Measurements from ENCODE around the gene TMEM207.
"Not testable (repeated sequence)": the region's sequence is repeated elsewhere in the genome, so short reads cannot be mapped to it uniquely, and the experiment has no call there.

TMEM207 gene

DNA sequence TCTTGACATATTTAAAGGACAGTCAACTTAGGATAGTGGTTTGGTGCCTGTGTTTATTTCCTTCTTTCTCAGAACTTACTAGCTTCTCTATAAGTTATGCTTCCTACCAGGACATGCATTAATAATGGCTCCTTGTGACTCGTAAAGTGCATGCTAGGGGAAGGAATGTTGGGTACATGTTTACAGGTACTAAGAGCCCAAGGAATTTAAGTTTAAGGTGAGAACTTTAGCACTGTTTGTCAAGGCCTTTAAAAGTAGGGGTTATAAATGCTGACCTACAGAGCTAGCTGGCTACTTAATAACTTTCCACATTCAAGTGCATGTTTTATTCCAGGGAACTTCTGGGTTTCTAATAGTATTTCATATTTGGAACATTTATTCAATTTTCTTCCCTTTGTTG is at the start of gene TMEM207:
Gene TMEM207, minus strand, starts transcription at position 101 of the 400 bp plus-strand sequence. Its CDS starts 92 bp downstream, at position 9.
- no peak for DNase-seq

DNA sequence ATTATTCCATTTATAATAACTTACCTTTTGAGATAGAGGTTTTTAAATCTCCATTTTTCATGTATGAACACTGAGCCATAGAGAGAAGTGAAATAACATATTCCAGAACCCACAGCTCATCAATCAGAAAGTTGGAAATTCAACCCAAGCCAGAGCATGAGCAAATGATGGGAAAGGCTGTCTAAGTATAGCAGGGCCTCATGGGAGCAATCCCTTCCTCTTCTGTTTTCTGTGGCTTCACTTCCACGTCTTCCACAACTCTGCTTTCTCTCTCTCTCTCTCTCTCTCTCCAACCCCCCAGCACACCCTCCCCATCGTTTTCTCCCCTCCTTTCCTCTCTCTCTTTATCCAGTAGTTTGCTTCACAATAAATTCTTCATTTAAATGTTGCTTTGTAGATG is 49.4 kb upstream of the TMEM207 start:
- no peak for DNase-seq

DNA sequence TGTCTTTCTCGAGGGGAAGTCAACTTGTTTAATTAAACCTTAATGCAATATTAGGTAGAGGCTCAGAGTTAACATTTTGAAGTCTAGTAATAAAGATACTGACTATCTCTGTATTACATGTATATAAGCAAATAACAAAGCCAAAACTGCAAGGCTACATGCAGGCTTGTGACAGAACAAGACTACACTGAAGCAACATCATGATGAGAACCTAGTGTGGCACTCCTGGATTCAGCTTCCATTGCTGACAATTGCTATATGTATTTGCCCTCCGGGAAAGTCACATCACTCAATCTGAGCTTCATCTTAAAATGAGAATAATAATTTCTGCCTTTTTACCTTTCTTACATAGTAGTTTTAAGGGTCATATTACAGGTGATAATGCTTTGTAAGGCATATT is 48.6 kb upstream of the TMEM207 start:
- DNase-seq = no peak

DNA sequence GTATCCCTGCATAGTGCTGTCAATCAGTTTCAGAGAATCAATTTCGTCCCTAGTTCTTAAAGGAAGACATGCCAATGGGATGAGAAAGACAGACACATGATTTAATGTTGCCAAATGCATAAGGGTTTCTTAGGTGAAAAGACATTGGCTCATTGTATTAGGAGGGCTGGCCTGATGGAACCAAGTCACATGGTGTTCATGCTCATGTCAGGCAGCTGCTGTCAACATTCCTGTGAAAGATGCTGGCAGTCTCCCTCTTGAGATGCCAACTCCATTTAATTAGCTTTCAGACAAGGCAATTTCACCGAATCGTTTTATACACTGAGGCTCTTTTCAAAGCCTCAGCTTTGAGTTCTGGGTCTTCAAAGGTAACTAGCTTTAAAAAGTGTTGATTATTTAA is 48.1 kb upstream of the TMEM207 start:
- no peak for DNase-seq

DNA sequence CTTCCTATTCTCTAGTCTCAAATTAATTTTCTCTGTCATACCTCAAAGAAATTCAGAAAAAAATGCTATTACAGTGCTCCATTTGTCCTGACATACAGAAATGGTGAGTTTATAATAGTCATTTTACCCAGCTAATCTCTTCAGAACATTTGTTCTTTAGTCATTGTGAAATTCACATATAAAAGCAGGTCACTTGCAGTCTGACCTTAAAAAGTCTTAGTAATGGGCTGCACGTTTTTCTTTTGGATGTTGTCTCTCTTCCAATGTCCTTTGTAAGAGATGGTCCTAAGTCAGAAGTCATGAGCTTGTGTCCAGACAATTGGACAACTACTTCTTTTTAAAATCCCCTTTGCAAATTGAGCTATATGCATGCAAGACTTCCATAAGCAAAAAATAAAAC is 47.2 kb upstream of the TMEM207 start:
- no peak for DNase-seq

DNA sequence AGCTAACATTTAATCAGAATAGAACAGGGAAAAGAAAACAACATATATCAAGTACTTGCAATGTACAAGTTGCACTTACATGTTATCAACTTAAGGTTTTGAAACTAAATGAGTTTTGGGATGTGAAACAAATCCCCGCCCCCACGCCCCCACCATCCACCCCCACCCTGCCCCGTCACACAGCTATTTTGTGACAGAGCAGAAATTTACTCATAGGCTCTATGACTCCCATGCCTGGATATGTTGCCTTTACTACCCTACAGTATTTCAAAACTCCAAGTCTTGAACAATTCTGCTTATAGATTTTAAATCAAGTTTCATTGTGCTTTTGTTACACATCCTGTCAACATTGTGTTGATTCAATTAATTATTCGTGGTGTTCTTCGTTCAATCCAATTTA is 46.1 kb upstream of the TMEM207 start:
- DNase-seq = no peak

DNA sequence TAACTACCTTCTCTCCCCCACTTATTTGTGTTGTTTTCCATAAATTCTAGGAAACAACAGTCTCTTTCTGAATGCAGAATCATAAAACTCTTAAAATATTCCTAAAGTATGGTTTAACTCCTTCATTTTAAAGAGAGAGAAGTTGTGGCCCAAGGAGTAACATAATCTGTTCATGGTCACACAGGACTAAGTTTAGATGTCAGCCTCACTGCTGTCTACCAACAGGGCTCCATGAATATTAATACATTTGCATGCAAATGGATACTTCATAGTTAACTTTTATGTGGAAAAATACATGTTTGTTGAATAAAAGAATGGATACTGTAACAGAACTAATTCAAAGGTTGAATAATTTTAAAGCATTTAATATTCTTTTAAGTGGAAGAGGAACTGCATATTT is 45.7 kb upstream of the TMEM207 start:
- DNase-seq = no peak

DNA sequence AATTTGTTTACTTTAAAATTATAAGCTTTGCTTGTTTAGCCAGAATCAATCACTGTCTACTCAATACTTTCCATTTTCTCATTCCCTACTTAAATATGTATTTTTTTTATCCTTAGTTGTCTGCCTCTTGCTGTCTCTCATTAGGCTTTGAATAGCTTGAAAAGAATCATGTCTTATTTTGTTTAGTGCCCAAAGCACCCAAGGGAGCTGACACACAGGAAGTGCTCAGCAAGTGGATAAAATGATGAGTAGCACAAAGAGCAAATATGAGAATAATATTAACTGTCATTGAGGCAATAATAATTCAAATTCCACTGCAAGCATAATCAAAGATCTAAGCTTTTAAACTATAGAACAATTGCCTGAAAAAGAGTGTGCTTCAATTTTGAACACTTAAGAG is 45.2 kb upstream of the TMEM207 start:
- DNase-seq = no peak

DNA sequence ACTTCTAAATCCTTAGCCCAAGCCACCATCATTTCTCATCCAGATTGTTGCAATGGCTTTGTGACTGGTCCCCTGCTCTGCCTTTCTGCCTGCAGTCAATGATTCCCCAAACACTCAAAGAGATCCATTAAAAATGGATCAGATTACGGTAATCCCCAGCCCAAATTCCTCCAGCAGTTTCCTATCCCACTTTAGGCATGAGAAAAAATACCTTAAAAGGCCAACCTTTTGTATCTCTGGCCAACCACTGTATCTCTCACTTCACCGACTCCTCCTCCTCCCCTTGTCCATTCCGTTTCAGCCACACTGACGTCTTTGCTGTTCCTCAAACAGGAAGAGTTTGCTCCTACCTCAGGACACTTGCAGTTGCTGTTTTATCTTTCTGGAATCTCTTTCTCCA is 43.3 kb upstream of the TMEM207 start:
- DNase-seq = no peak

DNA sequence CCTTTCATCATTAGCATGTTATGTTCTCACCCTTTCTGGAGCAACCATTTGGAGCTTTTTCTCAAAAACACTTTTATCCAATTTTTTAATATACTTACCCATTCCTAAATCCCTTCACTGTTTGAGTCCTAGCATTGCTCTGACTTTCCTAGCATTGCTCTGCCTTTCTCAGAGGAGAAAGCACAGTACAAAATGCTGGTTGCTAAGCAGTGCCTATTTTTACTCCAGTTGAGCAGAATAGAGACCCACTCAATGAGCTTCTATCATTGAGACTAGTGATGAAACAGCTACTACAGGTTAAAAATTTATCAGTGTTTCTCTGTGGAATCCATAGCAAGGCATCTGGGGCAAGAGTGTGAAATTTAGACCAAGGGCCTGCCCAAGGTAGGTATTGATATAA is 42.4 kb upstream of the TMEM207 start:
- no peak for DNase-seq

DNA sequence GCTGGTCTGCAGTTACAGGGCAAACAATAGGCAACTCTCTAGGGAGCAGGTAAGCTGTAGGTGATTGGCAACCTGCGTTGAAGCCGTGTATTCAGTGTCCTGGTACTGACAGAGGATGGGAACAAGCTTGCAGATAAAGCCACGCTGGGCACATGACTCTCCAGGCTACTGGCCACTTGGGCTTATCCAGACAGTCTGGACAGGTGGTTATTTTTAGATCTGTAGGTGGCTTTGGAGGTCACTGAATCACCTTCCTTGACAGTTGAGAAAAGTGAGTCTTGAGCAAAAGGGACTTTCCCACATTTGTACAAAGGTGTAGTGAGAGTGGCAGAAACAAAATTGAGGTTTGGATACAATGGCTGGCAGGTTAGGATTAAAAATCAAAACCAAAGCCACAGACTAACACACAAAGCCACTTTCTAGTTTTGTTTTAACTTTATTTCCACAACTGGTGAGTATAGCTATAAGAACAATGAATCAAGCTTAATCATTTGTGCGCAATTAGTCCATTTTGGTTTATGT is 41.9 kb upstream of the TMEM207 start:
- no peak for DNase-seq

DNA sequence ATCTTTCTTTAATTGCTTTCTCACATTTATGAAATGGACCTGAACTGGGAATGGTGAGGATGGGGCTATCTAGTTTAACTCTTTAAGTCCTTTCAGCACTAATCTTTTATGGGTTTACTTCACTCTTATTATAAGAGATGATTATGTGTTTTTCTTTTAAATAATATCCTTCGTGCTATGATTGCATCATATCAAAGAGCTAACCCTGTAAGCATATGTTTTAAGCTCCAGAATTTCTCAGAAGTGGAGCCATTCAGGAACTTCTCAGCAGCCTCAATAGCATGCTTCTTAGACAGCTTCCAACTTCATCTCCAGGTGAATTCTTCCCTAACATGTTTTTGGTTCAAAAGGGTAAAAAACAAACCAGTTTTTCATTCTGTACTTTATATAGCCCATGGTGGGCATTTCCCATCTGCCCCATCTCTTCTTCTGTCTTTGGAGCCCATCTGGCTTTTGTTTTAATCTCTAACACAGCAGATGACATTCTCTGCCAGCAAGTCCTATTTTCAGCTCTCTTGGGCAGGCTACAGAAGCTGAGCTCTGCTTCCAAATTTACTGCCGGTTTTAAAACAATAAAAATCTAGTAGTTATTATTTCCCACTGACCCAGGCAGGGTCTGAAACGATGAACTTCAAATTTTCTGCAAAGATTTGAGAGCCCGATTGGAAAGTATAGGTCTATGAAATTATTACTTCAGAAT is 37.4 kb upstream of the TMEM207 start:
- no peak for DNase-seq

DNA sequence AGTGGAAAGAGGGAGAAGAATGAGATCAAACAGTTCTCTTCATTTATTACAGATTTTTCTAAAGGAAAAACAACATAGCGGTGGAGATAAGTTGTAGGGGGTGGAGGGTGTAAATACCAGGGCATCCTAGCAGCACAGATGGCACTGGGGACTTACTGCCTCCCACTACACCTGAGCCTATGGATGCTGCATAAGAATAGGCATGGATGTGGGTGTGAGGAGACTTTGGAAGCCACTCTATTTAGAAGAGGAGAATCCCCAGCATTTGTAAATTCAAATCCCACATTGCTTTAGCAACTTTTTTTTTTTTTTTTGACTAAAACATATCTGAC is 36.8 kb upstream of the TMEM207 start:
- DNase-seq = no peak

DNA sequence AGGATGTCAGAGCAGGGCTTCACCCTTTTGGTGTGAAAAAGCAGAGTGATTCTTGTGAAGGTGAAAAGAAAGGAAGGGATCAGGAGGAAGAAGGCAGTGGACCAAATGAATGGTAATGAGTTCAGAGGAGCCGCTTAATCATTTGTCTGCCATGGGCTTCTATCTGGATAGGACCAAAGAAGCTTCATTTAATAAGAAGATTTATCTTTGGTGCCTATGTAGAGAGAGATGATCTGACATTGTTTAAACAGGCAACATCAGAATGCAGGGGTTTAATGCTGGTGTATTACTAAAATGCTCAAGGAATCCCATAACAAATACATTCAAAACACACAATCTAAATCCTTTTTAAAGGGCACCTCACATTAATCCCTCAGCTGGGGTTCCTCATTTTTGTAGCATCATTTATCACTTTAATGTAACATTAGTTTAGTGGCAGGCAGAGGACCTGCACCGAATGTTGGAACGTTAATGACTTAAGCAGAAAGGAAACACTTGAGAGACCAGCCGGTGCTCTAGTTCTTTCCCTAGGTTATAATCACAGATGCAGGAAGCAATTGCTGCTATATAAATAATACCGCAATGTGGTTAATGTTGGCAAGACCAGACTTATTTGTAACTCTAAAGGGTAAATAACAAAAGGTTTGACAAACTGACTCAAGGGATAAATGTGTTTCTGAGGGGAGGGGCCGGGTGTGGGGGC is 36.3 kb upstream of the TMEM207 start:
- DNase-seq = no peak

DNA sequence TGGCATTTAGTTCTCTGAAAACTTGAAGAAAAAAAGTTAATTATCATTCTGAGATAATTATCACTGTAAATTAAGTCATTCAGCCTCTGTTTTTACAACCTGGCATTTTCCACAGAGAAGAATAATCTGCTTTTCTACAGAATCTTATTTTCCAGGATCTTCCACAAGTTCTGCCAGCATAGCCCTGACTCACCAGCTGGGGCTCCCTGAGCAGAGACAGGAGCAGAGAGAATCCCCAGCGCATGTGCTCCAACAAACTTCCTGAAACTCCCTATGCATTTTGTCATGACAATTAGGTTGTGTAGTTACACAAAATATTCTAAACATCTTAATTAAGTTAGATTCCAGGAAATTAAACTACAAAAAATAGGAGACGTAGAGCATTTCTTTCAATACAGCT is 32.1 kb upstream of the TMEM207 start:
- no peak for DNase-seq

DNA sequence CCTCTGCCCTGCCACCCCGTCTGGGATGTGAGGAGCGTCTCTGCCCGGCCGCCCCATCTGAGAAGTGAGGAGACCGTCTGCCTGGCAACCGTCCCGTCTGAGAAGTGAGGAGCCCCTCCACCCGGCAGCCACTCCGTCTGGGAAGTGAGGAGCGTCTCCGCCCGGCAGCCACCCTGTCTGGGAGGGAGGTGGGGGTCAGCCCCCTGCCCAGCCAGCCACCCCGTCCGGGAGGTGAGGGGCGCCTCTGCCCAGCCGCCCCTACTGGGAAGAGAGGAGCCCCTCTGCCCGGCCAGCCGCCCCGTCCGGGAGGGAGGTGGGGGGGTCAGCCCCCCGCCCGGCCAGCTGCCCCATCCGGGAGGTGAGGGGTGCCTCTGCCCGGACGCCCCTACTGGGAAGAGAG is 23.6 kb upstream of the TMEM207 start:
- not testable (repeated sequence) for DNase-seq

DNA sequence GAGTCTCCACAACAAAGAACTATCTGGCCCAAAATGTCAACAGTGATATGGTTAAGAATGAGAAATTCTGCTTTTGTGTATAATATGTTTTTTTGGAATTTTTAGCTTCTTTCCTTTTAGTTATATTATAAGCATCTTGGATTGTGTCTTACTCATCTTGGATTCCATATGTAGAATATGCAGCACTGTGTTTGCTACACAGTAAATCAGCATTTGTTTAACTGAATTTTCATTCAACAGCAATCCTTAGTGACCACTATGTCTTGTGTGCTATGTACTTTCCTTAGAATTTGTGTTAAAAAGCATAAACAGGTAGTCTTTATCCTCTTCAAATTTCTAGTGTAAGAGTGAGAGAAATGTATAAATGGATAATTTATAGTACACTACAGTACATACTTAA is 18.2 kb upstream of the TMEM207 start:
- DNase-seq = no peak

DNA sequence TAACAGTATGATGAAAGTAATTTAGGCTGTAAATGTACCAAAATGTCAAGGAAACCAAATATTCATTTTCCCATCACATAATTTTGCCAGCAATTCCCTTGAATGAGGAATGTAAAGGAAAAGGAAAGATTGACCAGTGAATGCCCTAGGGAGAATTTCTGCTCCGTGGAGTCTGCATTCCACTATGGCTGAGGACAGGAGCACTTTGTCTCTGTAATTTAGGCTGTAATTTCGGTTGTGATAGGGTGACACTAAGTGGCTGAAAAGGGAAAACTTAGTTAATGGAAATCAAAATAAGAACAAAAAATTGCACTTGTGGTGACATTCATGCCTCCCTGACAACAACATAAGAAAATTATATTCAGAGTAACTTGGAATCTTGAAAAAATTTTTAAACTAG is 8.3 kb upstream of the TMEM207 start:
- DNase-seq = no peak

DNA sequence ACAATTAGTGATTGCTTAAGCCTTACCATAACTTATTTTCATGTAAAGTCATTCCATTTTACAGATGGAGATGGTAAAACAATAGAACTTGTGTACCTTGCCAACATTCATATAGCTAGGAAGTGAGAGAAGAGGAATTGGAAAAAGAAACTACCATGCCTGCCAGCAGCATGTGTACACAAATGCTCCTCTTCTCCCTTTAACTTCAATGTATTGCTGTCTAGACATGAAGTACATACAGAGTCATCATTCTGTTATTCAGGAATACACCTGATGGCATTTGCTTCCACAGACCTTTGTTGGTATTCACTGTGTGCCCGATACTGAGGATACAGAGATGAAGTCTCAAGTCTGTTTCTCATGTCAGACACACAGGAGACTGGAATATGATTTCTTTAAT is 7.1 kb upstream of the TMEM207 start:
- no peak for DNase-seq

DNA sequence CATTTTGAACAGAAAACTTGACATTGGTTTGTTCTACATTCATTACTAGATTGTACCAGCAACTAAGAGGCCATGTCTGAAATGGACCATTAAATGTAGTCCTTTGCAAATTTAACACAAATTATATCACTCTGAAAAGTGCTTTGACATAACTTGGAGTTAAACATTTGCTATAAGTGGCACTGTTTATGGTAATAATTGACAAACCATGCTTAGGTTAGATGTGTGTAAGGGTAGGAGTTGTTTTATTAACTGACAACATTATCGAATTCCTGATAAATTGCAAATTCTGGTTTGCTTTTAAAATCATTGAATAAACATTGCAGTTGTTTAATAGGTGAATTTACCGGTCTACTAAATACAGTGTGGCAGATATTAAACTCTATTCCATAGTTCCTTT is 6.1 kb upstream of the TMEM207 start:
- no peak for DNase-seq

DNA sequence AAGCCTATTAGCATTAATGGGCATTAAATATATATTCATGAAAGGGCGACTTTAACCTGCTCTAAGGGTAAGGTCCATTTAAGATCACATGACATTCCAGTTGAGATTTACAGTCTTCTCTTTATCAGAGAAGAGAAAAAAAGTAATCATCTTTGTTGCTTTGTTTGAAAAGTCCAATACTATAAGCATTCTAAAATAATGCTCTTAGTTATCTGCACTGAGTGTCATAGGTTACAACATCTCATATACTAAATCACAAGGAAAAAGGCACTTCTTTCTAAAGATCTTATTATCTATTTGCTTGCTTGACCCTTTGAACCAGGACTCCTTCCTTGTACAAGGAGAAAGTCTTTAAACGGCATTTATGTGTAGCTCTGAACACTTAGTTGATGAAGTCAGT is 1.4 kb downstream of the TMEM207 start:
- DNase-seq = no peak

DNA sequence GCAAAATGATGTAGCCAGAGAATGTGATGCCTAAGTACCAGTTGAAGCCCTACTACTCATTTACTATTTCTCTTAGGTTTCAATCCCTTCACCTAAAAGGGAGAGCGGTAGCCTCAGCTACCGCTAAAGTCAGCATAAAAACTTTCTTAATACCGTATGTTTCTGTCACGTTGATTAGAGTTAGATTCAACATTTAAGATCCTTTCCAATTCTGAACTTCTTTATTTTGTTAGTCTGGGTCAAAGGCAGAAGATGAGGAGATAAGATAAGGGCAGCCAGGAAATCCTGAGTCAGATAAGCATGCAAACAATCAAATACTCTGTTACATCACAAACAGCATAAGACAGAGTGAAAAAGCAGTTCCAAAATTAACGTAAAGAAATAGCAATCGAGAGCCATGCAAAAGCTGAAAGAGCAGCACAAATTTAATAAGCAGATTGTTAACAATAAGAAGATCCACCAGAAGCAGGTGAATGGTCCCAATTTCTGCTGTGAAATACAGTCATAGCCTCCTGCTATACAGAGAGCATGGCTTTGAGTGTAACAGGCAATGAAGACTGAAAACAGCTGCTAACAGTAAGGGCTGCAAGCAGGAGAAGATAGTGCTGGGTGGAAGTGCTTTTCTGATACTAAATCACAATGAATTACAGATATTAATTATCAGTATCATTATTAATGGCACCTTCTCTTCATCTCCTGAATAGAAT is 3.0 kb downstream of the TMEM207 start:
- DNase-seq = no peak

DNA sequence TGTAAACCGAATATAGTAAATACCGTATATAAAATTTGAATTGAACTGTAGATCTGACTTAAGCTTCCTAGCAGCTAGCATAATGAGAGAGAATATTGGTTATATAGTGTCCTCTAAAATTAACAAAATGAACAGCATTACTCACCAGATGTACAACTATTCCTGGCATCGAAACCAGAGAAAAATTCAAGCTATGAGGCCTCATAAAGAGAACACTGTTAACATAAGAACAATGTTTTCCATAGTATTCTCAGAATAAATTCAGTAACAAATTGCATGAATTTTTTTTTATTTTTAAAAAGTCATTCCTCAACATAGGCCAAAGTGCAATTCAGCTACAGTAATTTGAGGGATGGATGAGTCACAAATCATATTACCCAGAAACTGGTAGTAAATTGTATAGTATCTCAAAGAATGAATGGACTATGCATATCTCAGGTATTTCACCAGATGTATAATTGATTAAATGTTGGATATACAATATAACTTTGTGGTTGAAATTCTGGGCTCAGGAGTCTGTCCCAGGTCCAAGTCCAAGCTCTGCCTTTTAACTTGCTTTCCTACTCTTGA is 5.0 kb downstream of the TMEM207 start:
- no peak for DNase-seq

DNA sequence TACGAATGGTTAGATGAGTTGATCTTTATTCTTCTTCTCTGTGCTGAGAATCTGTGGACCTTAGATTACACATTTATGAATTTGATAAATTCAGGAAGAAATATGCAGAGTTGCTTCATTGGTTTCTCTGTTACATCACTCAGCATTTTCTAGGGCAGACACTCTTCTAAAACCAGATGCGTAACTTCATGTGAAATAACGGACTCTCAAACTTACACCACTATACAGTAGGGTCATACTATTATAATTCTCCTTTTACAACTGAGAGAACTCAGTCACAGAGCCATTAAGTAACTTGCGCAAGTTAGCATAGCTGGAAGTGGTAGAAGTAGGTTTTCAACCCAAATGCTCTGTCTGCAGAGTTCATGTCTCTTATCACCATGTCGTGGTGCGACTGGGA is 5.7 kb downstream of the TMEM207 start:
- peak; percentile 90 for DNase-seq
